Measurements from ENCODE around the gene OR4K15. TPM values are rescaled to one million over a fixed set of nuclear protein-coding genes. Genes with fewer than 3 reads are reported as not detected.
"Not testable (repeated sequence)": the region's sequence is repeated elsewhere in the genome, so short reads cannot be mapped to it uniquely, and the experiment has no call there.

Gene OR4K15, protein sequence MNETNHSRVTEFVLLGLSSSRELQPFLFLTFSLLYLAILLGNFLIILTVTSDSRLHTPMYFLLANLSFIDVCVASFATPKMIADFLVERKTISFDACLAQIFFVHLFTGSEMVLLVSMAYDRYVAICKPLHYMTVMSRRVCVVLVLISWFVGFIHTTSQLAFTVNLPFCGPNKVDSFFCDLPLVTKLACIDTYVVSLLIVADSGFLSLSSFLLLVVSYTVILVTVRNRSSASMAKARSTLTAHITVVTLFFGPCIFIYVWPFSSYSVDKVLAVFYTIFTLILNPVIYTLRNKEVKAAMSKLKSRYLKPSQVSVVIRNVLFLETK
- not detected for polyA plus RNA-seq (ENCODE audit: insufficient read length)
- long read RNA-seq, donor 1, result 0 reads
- long read RNA-seq, donor 2, result 0 reads
- long read RNA-seq, donor 3, result 0 reads
- long read RNA-seq, donor 4, result 0 reads
- long read RNA-seq, donor 5, result 0 reads
- long read RNA-seq, donor 6, result 0 reads
- long read RNA-seq, donor 7, result 0 reads
- long read RNA-seq, donor 8, result 0 reads

DNA sequence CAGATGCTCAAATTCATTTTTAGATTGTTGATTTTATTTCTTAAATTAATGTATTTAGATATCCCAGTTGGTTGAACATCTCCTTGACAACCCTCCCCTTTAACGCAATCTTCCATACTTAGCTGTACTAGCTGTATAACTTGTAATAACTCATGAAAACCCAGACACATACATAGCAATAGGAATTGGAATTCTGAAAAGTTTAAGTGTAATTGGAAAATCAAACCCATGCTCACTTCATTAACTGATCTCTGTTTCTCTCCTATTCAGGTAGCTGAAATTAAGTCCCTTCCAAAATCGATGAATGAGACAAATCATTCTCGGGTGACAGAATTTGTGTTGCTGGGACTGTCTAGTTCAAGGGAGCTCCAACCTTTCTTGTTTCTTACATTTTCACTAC is at the start of gene OR4K15:
OR4K15 (plus strand) TSS at position 301 of the 400 bp plus-strand sequence; CDS start at position 301, 0 bp downstream.
- no peak for DNase-seq

DNA sequence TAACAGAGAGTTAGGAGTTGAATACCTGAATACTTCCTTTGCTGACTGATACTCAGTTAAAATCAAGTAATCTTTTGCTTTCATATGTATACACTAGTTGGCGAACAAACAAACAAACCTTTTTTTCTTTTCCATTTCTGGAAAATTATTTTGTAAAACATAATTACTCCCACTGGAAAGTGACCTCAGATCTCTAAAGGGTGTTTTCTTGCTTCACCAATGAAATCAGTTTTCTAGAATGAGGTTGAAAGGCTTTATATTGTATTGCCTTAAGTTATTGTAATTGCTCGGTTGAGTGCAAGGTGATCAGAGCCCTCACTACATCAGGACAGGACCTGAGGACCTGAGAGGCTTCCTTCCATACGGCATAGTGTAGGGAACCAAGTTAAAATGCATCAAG is 44.8 kb upstream of the OR4K15 start, which contains the start of gene OR4K1:
OR4K1 (plus strand) TSS at position 301 of the 400 bp plus-strand sequence. CDS start 4,750 bp downstream, outside the sequence.
- DNase-seq, result no peak

DNA sequence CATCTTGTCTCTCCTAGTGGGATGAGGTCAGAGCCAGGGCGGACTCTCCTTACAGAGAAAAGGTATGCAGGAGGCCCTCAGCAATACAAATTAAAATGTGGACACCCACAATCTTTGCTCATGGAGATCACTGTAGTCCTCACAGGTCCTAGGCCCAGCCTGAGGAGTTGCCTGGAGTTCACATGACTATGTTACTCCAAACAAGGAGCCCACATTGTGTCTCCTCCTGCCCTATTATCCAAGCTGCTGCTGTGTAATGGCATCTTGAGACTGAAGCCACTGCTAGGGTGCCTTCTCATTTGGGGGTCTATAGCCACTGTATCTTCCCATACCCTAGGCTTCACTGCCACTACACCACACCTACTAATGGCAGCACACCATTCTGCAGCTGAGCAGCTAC is 33.7 kb upstream of the OR4K15 start:
- DNase-seq, result no peak

DNA sequence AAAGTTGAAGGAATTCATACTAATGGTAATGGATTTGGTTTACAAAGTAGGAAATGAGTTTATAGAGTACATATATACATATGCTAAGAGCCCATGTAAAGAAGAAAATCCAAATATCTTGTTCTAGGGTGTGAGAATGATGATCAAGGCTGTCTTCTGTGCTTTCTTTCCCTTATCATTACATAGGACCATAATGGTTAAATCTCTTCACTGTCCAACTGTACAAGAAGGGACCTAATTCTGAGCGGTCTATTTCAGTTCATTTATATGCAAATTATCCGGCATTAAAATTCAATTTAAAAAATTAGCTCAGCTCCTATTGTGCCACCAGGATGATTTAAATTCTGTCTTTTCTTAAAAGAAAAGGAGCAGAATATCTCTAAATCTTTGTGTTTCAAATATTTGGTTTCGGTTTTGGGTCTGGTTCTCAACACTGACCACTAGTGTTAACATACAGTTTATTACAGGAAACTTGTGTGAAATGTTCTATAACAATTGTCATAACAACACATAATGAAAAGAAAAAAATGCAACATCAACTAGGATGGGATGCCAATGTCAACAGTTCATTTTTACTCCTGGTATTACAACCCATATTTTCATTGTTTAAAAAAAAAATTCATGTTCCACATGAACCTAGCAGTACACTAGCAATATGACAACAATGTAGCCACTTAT is 27.8 kb upstream of the OR4K15 start:
- DNase-seq, result no peak

DNA sequence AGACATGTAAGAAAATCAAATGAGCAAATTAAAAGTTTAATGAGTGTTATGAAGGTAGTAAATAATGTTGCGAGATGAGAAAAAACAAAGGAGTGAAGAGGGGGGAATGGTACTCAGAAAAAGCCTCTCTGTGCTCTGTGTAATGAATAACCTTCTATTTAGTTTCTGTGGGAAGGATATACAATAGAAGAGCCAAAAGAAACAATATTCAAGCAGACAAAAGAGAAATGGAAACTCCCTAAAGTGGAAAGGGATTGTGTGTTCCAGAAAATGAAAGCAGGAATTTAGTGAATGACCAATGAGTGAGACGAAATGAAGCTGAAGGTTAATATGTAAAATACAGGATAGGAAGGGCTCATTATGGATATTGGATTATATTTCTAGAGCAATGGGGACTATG is 26.2 kb upstream of the OR4K15 start:
- DNase-seq, result no peak

DNA sequence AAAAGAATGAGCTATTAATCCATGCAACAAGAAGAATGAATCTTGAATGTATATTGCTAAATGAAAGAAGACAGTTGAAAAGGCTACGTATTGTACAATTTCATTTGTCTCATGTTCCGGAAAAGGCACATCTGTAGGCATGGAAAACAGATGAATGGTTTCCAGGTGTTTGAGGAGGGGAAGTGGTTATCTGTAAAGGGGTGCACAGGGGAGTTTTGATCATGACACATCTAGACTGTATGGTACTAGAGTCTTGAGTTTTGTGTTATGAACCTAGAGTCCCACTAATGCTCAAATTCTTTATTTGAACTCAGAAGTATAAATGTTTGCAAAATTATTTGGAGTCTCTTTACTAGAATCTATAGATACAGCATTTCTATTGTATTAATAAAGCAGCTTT is 5.7 kb upstream of the OR4K15 start:
- DNase-seq, result not testable (repeated sequence)

DNA sequence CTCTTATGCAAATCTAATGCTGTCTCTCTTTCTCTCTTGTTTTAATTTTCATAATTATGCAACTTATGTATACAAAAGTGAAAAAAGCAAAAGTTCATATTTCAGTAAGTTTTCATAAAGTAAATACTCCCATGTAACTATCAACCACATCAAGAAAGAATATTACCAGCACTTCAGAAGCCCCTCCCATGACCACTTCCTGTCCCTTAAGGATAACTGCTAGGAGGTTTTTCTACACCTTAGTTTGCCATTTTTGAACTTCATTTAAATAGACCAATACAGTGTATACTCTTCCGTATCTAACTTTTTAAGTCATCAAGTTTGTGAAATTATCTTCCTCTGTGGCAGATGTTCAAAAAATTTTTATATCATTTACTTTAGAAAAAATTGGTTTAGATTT is 547 bp upstream of the OR4K15 start:
- no peak for DNase-seq

DNA sequence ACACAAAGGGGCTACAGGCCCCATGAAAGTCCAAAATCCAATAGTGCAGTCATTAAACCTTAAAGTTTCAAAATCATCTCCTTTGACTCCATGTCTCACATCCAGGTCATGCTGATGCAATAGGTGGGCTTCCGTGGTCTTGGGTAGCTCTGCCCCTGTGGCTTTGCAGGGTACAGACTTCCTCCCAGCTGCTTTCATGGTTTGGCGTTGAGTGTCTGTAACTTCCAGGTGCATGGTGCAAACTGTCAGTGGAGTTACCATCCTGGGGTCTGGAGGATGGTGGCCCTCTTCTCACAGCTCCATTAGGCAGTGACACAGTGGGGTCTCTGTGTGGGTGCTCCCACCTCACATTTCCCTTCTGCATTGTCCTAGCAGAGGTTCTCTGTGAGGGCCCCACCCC is 18.0 kb downstream of the OR4K15 start:
- DNase-seq, result no peak

DNA sequence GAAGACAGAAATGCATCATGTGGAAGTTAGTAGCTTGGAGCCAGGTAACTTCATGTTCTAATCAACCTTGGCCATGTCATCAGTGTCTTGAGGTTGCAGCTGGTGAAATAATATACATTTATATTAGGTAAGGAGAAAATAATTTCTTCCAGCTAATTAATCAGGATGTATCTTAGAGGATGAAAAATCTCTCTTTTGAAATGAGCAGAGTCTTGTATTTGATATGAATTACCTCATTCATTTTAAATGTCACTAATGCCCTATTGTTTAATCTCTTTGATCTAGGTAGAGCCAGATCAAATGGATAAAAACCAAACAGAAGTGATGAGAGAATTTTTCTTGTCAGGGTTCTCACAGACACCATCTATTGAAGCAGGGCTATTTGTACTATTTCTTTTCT is 26.5 kb downstream of the OR4K15 start, which contains the start of gene OR4Q2:
OR4Q2 (plus strand) TSS at position 301 of the 400 bp plus-strand sequence.
- DNase-seq, result no peak

DNA sequence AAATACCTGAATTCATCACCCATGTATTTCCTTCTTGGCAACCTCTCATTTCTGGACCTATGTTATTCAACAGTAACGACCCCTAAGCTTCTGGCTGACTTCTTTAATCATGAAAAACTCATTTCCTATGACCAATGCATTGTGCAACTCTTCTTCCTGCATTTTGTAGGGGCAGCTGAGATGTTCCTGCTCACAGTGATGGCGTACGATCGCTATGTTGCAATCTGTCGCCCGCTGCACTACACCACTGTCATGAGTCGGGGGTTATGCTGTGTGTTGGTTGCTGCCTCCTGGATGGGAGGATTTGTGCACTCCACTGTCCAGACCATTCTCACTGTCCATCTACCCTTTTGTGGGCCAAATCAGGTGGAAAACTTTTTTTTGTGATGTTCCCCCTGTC is 26.9 kb downstream of the OR4K15 start:
- no peak for DNase-seq

DNA sequence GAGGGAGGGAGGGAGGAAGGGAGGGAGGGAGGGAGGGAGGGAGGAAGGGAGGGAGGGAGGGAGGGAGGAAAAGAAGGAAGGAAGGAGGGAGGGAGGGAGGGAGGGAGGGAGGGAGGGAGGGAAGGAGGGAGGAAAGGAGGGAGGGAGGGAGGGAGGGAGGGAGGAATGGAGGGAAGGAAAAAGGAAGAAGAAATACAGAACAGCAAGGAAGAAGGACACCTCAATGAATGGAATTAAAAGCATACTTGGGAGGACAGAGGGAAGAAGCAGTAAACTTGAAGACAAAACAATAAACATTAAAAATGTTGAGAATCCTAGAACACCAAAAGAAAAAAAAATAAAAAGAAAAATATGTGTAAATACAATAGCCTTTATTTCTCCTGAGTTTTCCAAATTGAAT is 32.8 kb downstream of the OR4K15 start:
- no peak for DNase-seq

DNA sequence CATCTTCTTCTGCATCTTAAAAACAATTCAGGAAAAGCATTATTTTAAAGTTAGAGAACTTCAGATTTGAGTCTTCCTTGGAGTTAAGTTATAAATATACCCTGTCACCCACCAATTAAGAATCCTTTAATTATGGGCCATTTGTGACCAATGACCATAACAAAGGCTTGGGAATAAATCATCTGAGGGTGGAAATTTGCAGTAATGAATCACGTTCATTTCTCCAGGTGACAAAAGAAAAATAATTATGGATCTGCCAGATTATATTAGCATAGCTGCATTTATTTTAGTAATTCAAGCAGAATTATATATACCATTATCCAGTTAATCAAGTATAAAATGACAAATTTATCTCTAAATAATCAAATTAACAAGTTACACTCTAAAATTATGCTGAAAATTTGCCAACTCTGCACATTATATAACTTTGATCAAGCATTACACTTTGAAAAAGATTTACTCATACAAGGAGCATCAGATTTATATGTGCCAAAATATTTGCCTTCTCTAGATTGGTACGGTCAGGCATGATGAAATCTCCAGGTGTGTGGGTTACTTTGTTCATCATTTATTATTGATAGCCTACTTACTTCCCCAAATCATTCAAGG is 44.0 kb downstream of the OR4K15 start, which contains the start of gene OR4K14:
OR4K14 (minus strand) TSS at position 51 of the 609 bp plus-strand sequence. CDS start 4,114 bp downstream, outside the sequence.
- no peak for DNase-seq

Other genes with a start within 250 kb of the OR4K15 start
- gene OR4Q3, start 232.0 kb upstream of the OR4K15 start, polyA plus RNA-seq (ENCODE audit: insufficient read length), result not detected
- not detected for gene OR4M1, start 202.1 kb upstream of the OR4K15 start, polyA plus RNA-seq (ENCODE audit: insufficient read length)
- gene OR4N2, start 171.8 kb upstream of the OR4K15 start, polyA plus RNA-seq (ENCODE audit: insufficient read length), result not detected
- gene OR4K2, start 100.4 kb upstream of the OR4K15 start, polyA plus RNA-seq (ENCODE audit: insufficient read length), result not detected
- gene OR4K5, start 55.0 kb upstream of the OR4K15 start, polyA plus RNA-seq (ENCODE audit: insufficient read length), result not detected
- not detected for gene OR4K1, start 44.7 kb upstream of the OR4K15 start, polyA plus RNA-seq (ENCODE audit: insufficient read length)
- not detected for gene OR4Q2, start 26.6 kb downstream of the OR4K15 start, polyA plus RNA-seq (ENCODE audit: insufficient read length)
- gene OR4K14, start 43.7 kb downstream of the OR4K15 start, polyA plus RNA-seq (ENCODE audit: insufficient read length), result not detected
- gene OR4K13, start 60.4 kb downstream of the OR4K15 start, polyA plus RNA-seq (ENCODE audit: insufficient read length), result not detected
- not detected for gene OR4L1, start 84.5 kb downstream of the OR4K15 start, polyA plus RNA-seq (ENCODE audit: insufficient read length)
- 0.10 TPM for gene OR4K17, start 135.1 kb downstream of the OR4K15 start, polyA plus RNA-seq (ENCODE audit: insufficient read length)
- not detected for gene OR4N5, start 163.2 kb downstream of the OR4K15 start, polyA plus RNA-seq (ENCODE audit: insufficient read length)
- gene OR11G2, start 215.3 kb downstream of the OR4K15 start, polyA plus RNA-seq (ENCODE audit: insufficient read length), result not detected
- not detected for gene OR11H6, start 248.1 kb downstream of the OR4K15 start, polyA plus RNA-seq (ENCODE audit: insufficient read length)